Thyroid gland (tissue), 4 donors: ENCODE results near the gene ERICH6B.

Experiments used
- CTCF ChIP-seq, 6 experiments: fragments of 200-600 bp in 3 of 6; fragments of 450-650 bp in 3 of 6; sonication (generic) in 3 of 6; IDR thresholded peaks; one replicate each; pipeline ENCODE4 v1.5.1; 2016 to 2019; ENCODE audit warnings: antibody characterized with exemption in 6 of 6, mild to moderate bottlenecking in 2 of 6, inconsistent platforms in 1 of 6, moderate library complexity in 1 of 6
- POLR2A ChIP-seq, 2 donors: fragments of 450-650 bp; IDR thresholded peaks; one replicate each; pipeline ENCODE4 v1.6.1; 2017; ENCODE audit warnings: antibody characterized with exemption in 2 of 2, mild to moderate bottlenecking in 2 of 2, moderate library complexity in 1 of 2

GRCh38 chr13:45621950-45622349, 6.4 kb upstream of the ERICH6B start:
- TF ChIP-seq CTCF (IDR thresholded peaks at IDR 0.05) (no peak), POLR2A (IDR thresholded peaks at IDR 0.05) (no peak)
